GM21515 (cell line): Measurements from ENCODE around the gene ST3GAL3.
"Not testable (repeated sequence)": the region's sequence is repeated elsewhere in the genome, so short reads cannot be mapped to it uniquely, and the experiment has no call there.

Experiments
- ATAC-seq: cut with Tn5 transposase; IDR thresholded peaks from one replicate; pipeline ENCODE4 v1.9.1; 2021; ENCODE audit not compliant: unreplicated experiment

ST3GAL3 gene

GRCh38 chr1:43753422-43753821 lies 46.1 kb downstream of the ST3GAL3 start:
- no peak for ATAC-seq

- ATAC-seq, result no peak
Measured at GRCh38 chr1:43754892-43755291, 47.6 kb downstream of the ST3GAL3 start.

- ATAC-seq, result no peak
Measured at GRCh38 chr1:43757343-43758053, 50.2 kb downstream of the ST3GAL3 start.

GRCh38 chr1:43760745-43761317 lies 53.5 kb downstream of the ST3GAL3 start:
- ATAC-seq, result no peak

GRCh38 chr1:43763497-43763973 lies 56.2 kb downstream of the ST3GAL3 start:
- no peak for ATAC-seq

GRCh38 chr1:43764581-43764980 lies 57.2 kb downstream of the ST3GAL3 start:
- ATAC-seq, result no peak

GRCh38 chr1:43766086-43766784 lies 58.9 kb downstream of the ST3GAL3 start:
- ATAC-seq, result no peak

GRCh38 chr1:43766818-43767525 lies 59.6 kb downstream of the ST3GAL3 start:
- no peak for ATAC-seq

- no peak for ATAC-seq
Measured at GRCh38 chr1:43768168-43768567, 60.8 kb downstream of the ST3GAL3 start.

- no peak for ATAC-seq
Measured at GRCh38 chr1:43769350-43769908, 62.1 kb downstream of the ST3GAL3 start.

- ATAC-seq, result no peak
Measured at GRCh38 chr1:43770111-43770510, 62.8 kb downstream of the ST3GAL3 start.

- ATAC-seq, result no peak
Measured at GRCh38 chr1:43772978-43773377, 65.6 kb downstream of the ST3GAL3 start.

GRCh38 chr1:43773821-43774220 lies 66.5 kb downstream of the ST3GAL3 start:
- no peak for ATAC-seq

GRCh38 chr1:43774359-43774758 lies 67.0 kb downstream of the ST3GAL3 start:
- no peak for ATAC-seq

GRCh38 chr1:43776043-43776761 lies 68.9 kb downstream of the ST3GAL3 start:
- ATAC-seq, result no peak

GRCh38 chr1:43777916-43778315 lies 70.6 kb downstream of the ST3GAL3 start:
- ATAC-seq, result not testable (repeated sequence)

GRCh38 chr1:43779266-43779665 lies 71.9 kb downstream of the ST3GAL3 start:
- no peak for ATAC-seq

GRCh38 chr1:43779805-43780403 lies 72.6 kb downstream of the ST3GAL3 start:
- no peak for ATAC-seq

GRCh38 chr1:43781574-43781973 lies 74.2 kb downstream of the ST3GAL3 start:
- no peak for ATAC-seq

GRCh38 chr1:43783096-43783670 lies 75.8 kb downstream of the ST3GAL3 start:
- no peak for ATAC-seq
